B cell (primary cell): ENCODE results near the gene STON2. TPM values are rescaled to one million over a fixed set of nuclear protein-coding genes. Genes with fewer than 3 reads are reported as not detected.

Source experiments
- ATAC-seq: fragments of 200-7000 bp; cut with Tn5 transposase; one replicate; pipeline ENCODE4 v1.10.0; 2021; ENCODE audit warnings: low read depth, mild to moderate bottlenecking, moderate number of reproducible peaks, moderate library complexity
- CTCF ChIA-PET: fragments of 350-600 bp; sonication (Branson Sonifier 250); formaldehyde crosslinking; loops from one replicate; lab custom pipeline; 2021; ENCODE audit warnings: antibody characterized with exemption, inconsistent platforms; lab: Charles Lee
- POLR2A ChIA-PET: fragments of 350-600 bp; sonication (Branson Sonifier 250); formaldehyde crosslinking; loops from one replicate; lab custom pipeline; 2021; ENCODE audit warnings: antibody characterized with exemption; lab: Charles Lee
- DNase-seq: peaks from one replicate; pipeline ENCODE4 v3.0.0; 2013
- H2AFZ ChIP-seq: 2 replicates; pipeline ENCODE4 v1.6.1; 2012; ENCODE audit warnings: mild to moderate bottlenecking, low read depth, low read length; ENCODE audit not compliant: insufficient read depth, poor library complexity, severe bottlenecking
- H3K27ac ChIP-seq, 2 donors: 1 replicate in 1 of 2; 2 replicates in 1 of 2; pipeline ENCODE4 v1.5.1; 2012 to 2013; ENCODE audit warnings: low read length in 2 of 2, mild to moderate bottlenecking in 2 of 2, moderate library complexity in 1 of 2
- H3K27me3 ChIP-seq, 4 experiments: fragments of 200-600 bp in 1 of 4; sonication (generic) in 1 of 4; replicated peaks in 1 of 4; 1 replicate in 2 of 4; 2 replicates in 2 of 4; pipeline versions ENCODE4 v1.6.1 to v1.7.0; 2013 to 2016; ENCODE audit warnings: low read length in 3 of 4, mild to moderate bottlenecking in 2 of 4, mixed read lengths in 1 of 4, moderate library complexity in 1 of 4; ENCODE audit not compliant: insufficient read depth in 4 of 4, control insufficient read depth in 3 of 4; ENCODE audit errors: control extremely low read depth in 1 of 4
- H3K36me3 ChIP-seq, 2 experiments: replicated peaks in 1 of 2; 1 replicate in 1 of 2; 2 replicates in 1 of 2; pipeline versions ENCODE4 v1.6.1 to v1.7.1; 2013; ENCODE audit warnings: low read length in 1 of 2; ENCODE audit not compliant: insufficient read depth in 2 of 2, control insufficient read depth in 1 of 2; ENCODE audit errors: control extremely low read depth in 1 of 2, extremely low read depth in 1 of 2
- H3K4me1 ChIP-seq, 2 donors: fragments of 200-600 bp in 1 of 2; sonication (generic) in 1 of 2; 1 replicate in 1 of 2; 2 replicates in 1 of 2; pipeline versions ENCODE4 v1.5.1 to v1.6.1; 2013 to 2017; ENCODE audit warnings: low read length in 2 of 2; ENCODE audit not compliant: control insufficient read depth in 2 of 2, insufficient read depth in 2 of 2
- H3K4me2 ChIP-seq: replicated peaks from 2 replicates; pipeline ENCODE3; 2012; ENCODE audit warnings: mild to moderate bottlenecking, low read depth, low read length; ENCODE audit not compliant: poor library complexity, severe bottlenecking
- H3K4me3 ChIP-seq, 5 experiments: fragments of 200-600 bp in 1 of 5; sonication (generic) in 1 of 5; 1 replicate in 3 of 5; 2 replicates in 2 of 5; pipeline versions ENCODE4 v1.5.1 to v1.7.0; 2011 to 2016; ENCODE audit warnings: low read length in 4 of 5, mild to moderate bottlenecking in 4 of 5, low read depth in 2 of 5, control low read depth in 1 of 5, moderate library complexity in 1 of 5; ENCODE audit not compliant: insufficient read depth in 1 of 5; ENCODE audit errors: control extremely low read depth in 1 of 5, extremely low read depth in 1 of 5
- H3K79me2 ChIP-seq: fragments of 200-600 bp; sonication (generic); one replicate; pipeline ENCODE4 v1.6.0; 2016; ENCODE audit warnings: low read length; ENCODE audit not compliant: control insufficient read depth, insufficient read depth
- H3K9ac ChIP-seq: fragments of 200-600 bp; sonication (generic); 2 replicates; pipeline ENCODE4 v1.6.1; 2017; ENCODE audit warnings: mild to moderate bottlenecking, low read length, moderate library complexity
- H3K9me3 ChIP-seq, 3 donors: one replicate each; pipeline versions ENCODE4 v1.6.1 to v1.7.1; 2013; ENCODE audit warnings: low read length in 2 of 3; ENCODE audit not compliant: control insufficient read depth in 2 of 3, insufficient read depth in 1 of 3; ENCODE audit errors: control extremely low read depth in 1 of 3
- H4K20me1 ChIP-seq: 2 replicates; pipeline ENCODE4 v1.6.0; 2012; ENCODE audit warnings: mild to moderate bottlenecking, low read length; ENCODE audit not compliant: insufficient read depth, control insufficient read depth, poor library complexity, severe bottlenecking
- H3K27ac Mint-ChIP-seq: one replicate; pipeline ENCODE4 v1.8.0; 2021; ENCODE audit warnings: mixed read lengths
- H3K27me3 Mint-ChIP-seq: one replicate; pipeline ENCODE4 v1.8.0; 2021; ENCODE audit warnings: mixed read lengths
- H3K4me1 Mint-ChIP-seq: one replicate; pipeline ENCODE4 v1.8.0; 2021; ENCODE audit warnings: mixed read lengths
- H3K4me3 Mint-ChIP-seq: one replicate; pipeline ENCODE4 v1.8.0; 2021; ENCODE audit warnings: mixed read lengths
- H3K9me3 Mint-ChIP-seq: one replicate; pipeline ENCODE4 v1.8.0; 2022; ENCODE audit warnings: mixed read lengths; ENCODE audit not compliant: insufficient read depth
- CTCF ChIP-seq: fragments of 200-600 bp; IDR thresholded peaks from one replicate; pipeline ENCODE4 v1.8.0; 2022; ENCODE audit warnings: antibody characterized with exemption, mild to moderate bottlenecking
- EZH2 ChIP-seq: IDR thresholded peaks from 2 replicates; pipeline ENCODE4 v1.6.1; 2012; ENCODE audit warnings: borderline replicate concordance, low read depth, mild to moderate bottlenecking, moderate library complexity, low read length; ENCODE audit not compliant: insufficient read depth, poor library complexity, severe bottlenecking
- WGBS: methylation state at CpG from one replicate; pipeline ENCODE4 v1.1.5; 2013; ENCODE audit warnings: missing lambda C conversion rate; ENCODE audit not compliant: insufficient coverage; 5-methylcytosine and 5-hydroxymethylcytosine counted together
- intact Hi-C: fragments of 100-400 bp; cut with micrococcal nuclease; formaldehyde crosslinking; loops from one replicate; pipeline ENCODE4 v1.10.0; 2022
- polyA plus RNA-seq: library from polyadenylated mRNA; depleted of rRNA; stranded (reverse); fragments of >200 nt; gene quantifications from 2 replicates; pipeline ENCODE4 v1.2.3, GENCODE V29; 2012
- total RNA-seq, 2 donors: library from RNA; stranded (reverse); fragments of 120-200 nt in 1 of 2; gene quantifications; 1 replicate in 1 of 2; 2 replicates in 1 of 2; pipeline versions ENCODE4 v1.2.3 to v1.2.4, GENCODE V29; 2013 to 2022

The STON2 gene
- total and polyA plus RNA-seq, 2 donors (not counting 1 experiment from before 2014, with no cell fraction given) = 0.03 TPM; not detected in 1

GRCh38 chr14:81234278-81234677 is 165.8 kb downstream of the STON2 start:
- no peak for ATAC-seq
- Histone ChIP-seq H3K79me2 (no peaks in the 10 kb centered on the region), H3K27me3 (no peaks in the 10 kb centered on the region), H3K27ac (no peak overlapping the region), H3K4me1 (no peaks in the 10 kb centered on the region), H3K9ac (no peak overlapping the region), H3K4me3 (no peak overlapping the region), H3K4me2 (no peak overlapping the region), H3K9me3 (peaks cover 0 to 10% (median 0%) of the 10 kb centered on the region in 3 donors), H2AFZ (no peak overlapping the region), H3K36me3 (no peaks in the 10 kb centered on the region), H4K20me1 (no peaks in the 10 kb centered on the region)
- Mint-ChIP-seq H3K27ac (no peak overlapping the region), H3K4me1 (no peaks in the 10 kb centered on the region), H3K4me3 (no peak overlapping the region), H3K9me3 (peaks cover 3% of the 10 kb centered on the region), H3K27me3 (no peaks in the 10 kb centered on the region)
- TF ChIP-seq EZH2 (no peak), CTCF (no peak)
- no peak for DNase-seq
- ChIA-PET CTCF (no interaction called here), POLR2A (no interaction called here)
- intact Hi-C loops = no loop called here

- H3K27ac ChIP-seq = no peak overlapping the region
- H3K27me3 ChIP-seq = no peaks in the 10 kb centered on the region
- H3K4me2 ChIP-seq = no peak overlapping the region
- Mint-ChIP-seq H3K9me3 (peaks cover 3% of the 10 kb centered on the region), H3K27me3 (no peaks in the 10 kb centered on the region), H3K4me3 (no peak overlapping the region), H3K27ac (no peak overlapping the region), H3K4me1 (no peaks in the 10 kb centered on the region)
- H3K9ac ChIP-seq = no peak overlapping the region
- 100% methylated on average over 1 of the region's 1 CpG for WGBS
- H3K4me1 ChIP-seq = no peaks in the 10 kb centered on the region
- no peaks in the 10 kb centered on the region for H4K20me1 ChIP-seq
- no peak overlapping the region for H3K4me3 ChIP-seq
- H3K79me2 ChIP-seq = no peaks in the 10 kb centered on the region
- ChIA-PET CTCF (no interaction called here), POLR2A (no interaction called here)
- peaks cover 0 to 10% (median 0%) of the 10 kb centered on the region in 3 donors for H3K9me3 ChIP-seq
- ATAC-seq = no peak
- H2AFZ ChIP-seq = no peak overlapping the region
- H3K36me3 ChIP-seq = no peaks in the 10 kb centered on the region
- TF ChIP-seq EZH2 = no peak
- no peak for TF ChIP-seq CTCF
- intact Hi-C loops = no loop called here
- DNase-seq = no peak
Measured at GRCh38 chr14:81233615-81234014, 166.5 kb downstream of the STON2 start.
